ENCODE measurements around the gene MOV10. TPM values are rescaled to one million over a fixed set of nuclear protein-coding genes. Genes with fewer than 3 reads are reported as not detected.

Gene MOV10
- total and polyA plus RNA-seq, 9 of the 15 experiments (the other 6 are each of a cell fraction or from before 2014, with no cell fraction given), result 16.7 to 105 (median 49.5) TPM

- TF ChIP-seq SOX6 (IDR thresholded peaks at IDR 0.05), result no peak
- TF ChIP-seq FOXP4 (CRISPR knock-in tag; IDR thresholded peaks at IDR 0.05; ENCODE audit: borderline replicate concordance), result no peak
- no peak for TF ChIP-seq TEAD1 (CRISPR knock-in tag; IDR thresholded peaks at IDR 0.05)
- TF ChIP-seq ESRRA (IDR thresholded peaks at IDR 0.05; ENCODE audit: borderline replicate concordance, low read depth), result no peak
- TF ChIP-seq GTF2E2 (tag; IDR thresholded peaks at IDR 0.05), result 0 out of 2 replicates have a peak, but pooled peaks have one; percentile 3
- TF ChIP-seq CHCHD3 (CRISPR knock-in tag; IDR thresholded peaks at IDR 0.05), result no peak
- no peak for TF ChIP-seq RBM25 (IDR thresholded peaks at IDR 0.05; ENCODE audit: low read depth, low read length, severe bottlenecking)
- no peak for TF ChIP-seq RBM14 (IDR thresholded peaks at IDR 0.05; ENCODE audit: borderline replicate concordance, insufficient read depth, low read depth, low read length)
- TF ChIP-seq ZNF197 (CRISPR knock-in tag; IDR thresholded peaks at IDR 0.05; ENCODE audit: low read depth), result no peak
- 0 out of 4 replicates have a peak, but pooled peaks of 1 of the 2 experiments have one; percentile 56 for TF ChIP-seq NONO (IDR thresholded peaks at IDR 0.05; ENCODE audit: low read depth in 2 of 2, low read length in 1 of 2)
- no peak for TF ChIP-seq HDAC6 (IDR thresholded peaks at IDR 0.05; ENCODE audit: low read depth, low read length)
- TF ChIP-seq SRSF1 (IDR thresholded peaks at IDR 0.05; ENCODE audit: low read depth, low read length), result no peak
- 0 out of 2 replicates have a peak, but pooled peaks have one; percentile 6 for TF ChIP-seq SP1 (CRISPR knock-in tag; IDR thresholded peaks at IDR 0.05)
- TF ChIP-seq HDAC3 (IDR thresholded peaks at IDR 0.05; ENCODE audit: borderline replicate concordance, partially characterized antibody), result peak; percentile 39
- no peak for TF ChIP-seq SMAD2 (IDR thresholded peaks at IDR 0.05; ENCODE audit: low read depth, low read length)
- TF ChIP-seq SUPT5H (IDR thresholded peaks at IDR 0.05), result no peak
- no peak for TF ChIP-seq MBD1 (CRISPR knock-in tag; IDR thresholded peaks at IDR 0.05)
- no peak for TF ChIP-seq GTF2A2 (tag; IDR thresholded peaks at IDR 0.05)
- TF ChIP-seq ZNF23 (CRISPR knock-in tag; IDR thresholded peaks at IDR 0.05), result peak; percentile 47; the same call in 1 of the 2 replicates
- no peak; the same call in 1 of the 2 replicates for TF ChIP-seq ZNF449 (CRISPR knock-in tag; IDR thresholded peaks at IDR 0.05)
- no peak for TF ChIP-seq KAT7 (CRISPR knock-in tag; IDR thresholded peaks at IDR 0.05; ENCODE audit: borderline replicate concordance)
Measured at GRCh38 chr1:112673592-112674439, 643 bp upstream of the MOV10 start (continued).
